Esophagus squamous epithelium (tissue), 5 donors: ENCODE data around the gene MYZAP. TPM values are rescaled to one million over a fixed set of nuclear protein-coding genes. Genes with fewer than 3 reads are reported as not detected.

ENCODE experiments used
- DNase-seq: peaks from one replicate; lab custom pipeline; 2025; lab: John Stamatoyannopoulos, UW
- H3K27ac ChIP-seq, 4 donors: fragments of 200-600 bp; sonication (generic); one replicate each; pipeline ENCODE4 v1.5.1; 2016 to 2019; ENCODE audit warnings: mild to moderate bottlenecking in 1 of 4
- H3K27me3 ChIP-seq, 4 donors: fragments of 200-600 bp; sonication (generic); 1 replicate in 3 of 4; 2 replicates in 1 of 4; pipeline versions ENCODE4 v1.5.1 to v1.6.0; 2017 to 2021; ENCODE audit warnings: antibody characterized with exemption in 1 of 4
- H3K36me3 ChIP-seq, 3 donors: fragments of 200-600 bp; sonication (generic); one replicate each; pipeline ENCODE4 v1.5.1; 2016 to 2019
- H3K4me1 ChIP-seq, 3 donors: fragments of 200-600 bp; sonication (generic); one replicate each; pipeline ENCODE4 v1.5.1; 2017 to 2019
- H3K4me3 ChIP-seq, 4 donors: fragments of 200-600 bp; sonication (generic); 1 replicate in 3 of 4; 2 replicates in 1 of 4; pipeline ENCODE4 v1.5.1; 2016 to 2019; ENCODE audit warnings: mild to moderate bottlenecking in 2 of 4, moderate library complexity in 1 of 4
- H3K9me3 ChIP-seq, 3 donors: fragments of 200-600 bp; sonication (generic); one replicate each; pipeline ENCODE4 v1.5.1; 2016 to 2019
- CTCF ChIP-seq, 6 experiments: fragments of 450-650 bp in 4 of 6; fragments of 200-600 bp in 2 of 6; sonication (generic) in 2 of 6; IDR thresholded peaks; one replicate each; pipeline ENCODE4 v1.5.1; 2016 to 2019; ENCODE audit warnings: antibody characterized with exemption in 6 of 6, mild to moderate bottlenecking in 4 of 6, moderate library complexity in 4 of 6
- POLR2A ChIP-seq, 4 donors: fragments of 450-650 bp; IDR thresholded peaks; one replicate each; pipeline ENCODE4 v1.6.1; 2017; ENCODE audit warnings: antibody characterized with exemption in 4 of 4, mild to moderate bottlenecking in 4 of 4, moderate library complexity in 3 of 4
- WGBS, 2 donors: methylation state at CpG; one replicate each; pipeline ENCODE4 v1.1.5; 2018; 5-methylcytosine and 5-hydroxymethylcytosine counted together
- intact Hi-C: fragments of 100-400 bp; cut with DNase I; formaldehyde crosslinking; loops from one replicate; pipeline ENCODE4 v1.15.0; 2022
- total RNA-seq, 4 donors: library from RNA; depleted of rRNA; stranded (reverse); fragments of >200 nt; gene quantifications; one replicate each; pipeline ENCODE4 v1.1.0, GENCODE V29; 2016
- donor health status: DM: yes; HTN: yes; CAD: no.

The MYZAP gene
- total RNA-seq, 4 donors from 2014 or later = 21.2 to 36.0 (median 26.5) TPM

GRCh38 chr15:57597431-57597830 lies 5.7 kb downstream of the MYZAP start:
- Histone ChIP-seq H3K27me3 (no peaks in the 10 kb centered on the region), H3K27ac (peak overlapping the region in 3 of 4 donors; percentile 43 to 66 (median 59)), H3K9me3 (no peaks in the 10 kb centered on the region), H3K36me3 (no peaks in the 10 kb centered on the region), H3K4me3 (no peak overlapping the region), H3K4me1 (peaks cover 0 to 46% (median 0%) of the 10 kb centered on the region in 3 donors)
- no peak for DNase-seq
- TF ChIP-seq CTCF (IDR thresholded peaks at IDR 0.05) (no peak), POLR2A (IDR thresholded peaks at IDR 0.05) (no peak)
- intact Hi-C loops = no loop called here
- whole genome bisulfite sequencing, 2 donors = 64 to 84% methylated on average over 2 to 3 of the region's 3 CpGs

- Histone ChIP-seq H3K27me3 (no peaks in the 10 kb centered on the region), H3K4me3 (no peak overlapping the region), H3K4me1 (peaks cover 0 to 37% (median 0%) of the 10 kb centered on the region in 3 donors), H3K36me3 (no peaks in the 10 kb centered on the region), H3K27ac (peak overlapping the region in 2 of 4 donors; percentile 59 to 66), H3K9me3 (no peaks in the 10 kb centered on the region)
- TF ChIP-seq POLR2A (IDR thresholded peaks at IDR 0.05) = no peak
- no peak for TF ChIP-seq CTCF (IDR thresholded peaks at IDR 0.05)
- 95 to 99% methylated on average over 5 of the region's 5 CpGs for WGBS, 2 donors
- DNase-seq = no peak
- intact Hi-C loops = no loop called here
Observed at GRCh38 chr15:57598346-57598745, 6.6 kb downstream of the MYZAP start.

GRCh38 chr15:57599296-57599810 lies 7.6 kb downstream of the MYZAP start:
- 79 to 80% methylated on average over 9 to 10 of the region's 10 CpGs for WGBS, 2 donors
- H3K4me3 ChIP-seq = no peak overlapping the region
- intact Hi-C loops = no loop called here
- no peaks in the 10 kb centered on the region for H3K9me3 ChIP-seq
- peaks cover 0 to 37% (median 0%) of the 10 kb centered on the region in 3 donors for H3K4me1 ChIP-seq
- peaks cover 0 to 2% (median 0%) of the 10 kb centered on the region in 3 donors for H3K36me3 ChIP-seq
- no peaks in the 10 kb centered on the region for H3K27me3 ChIP-seq
- no peak for DNase-seq
- peak overlapping the region in 1 of 4 donors; percentile 6 for H3K27ac ChIP-seq
- TF ChIP-seq CTCF (IDR thresholded peaks at IDR 0.05) (no peak), POLR2A (IDR thresholded peaks at IDR 0.05) (no peak)

- WGBS, 2 donors = 80 to 82% methylated on average over 1 of the region's 1 CpG
- intact Hi-C loops = no loop called here
- Histone ChIP-seq H3K27me3 (no peaks in the 10 kb centered on the region), H3K4me1 (peaks cover 0 to 30% (median 0%) of the 10 kb centered on the region in 3 donors), H3K36me3 (peaks cover 0 to 10% (median 0%) of the 10 kb centered on the region in 3 donors), H3K27ac (no peak overlapping the region), H3K9me3 (no peaks in the 10 kb centered on the region), H3K4me3 (no peak overlapping the region)
- TF ChIP-seq POLR2A (IDR thresholded peaks at IDR 0.05) (no peak), CTCF (IDR thresholded peaks at IDR 0.05) (no peak)
- DNase-seq = no peak
Observed at GRCh38 chr15:57600197-57600596, 8.5 kb downstream of the MYZAP start.

GRCh38 chr15:57604507-57604906 lies 12.8 kb downstream of the MYZAP start:
- peaks cover 0 to 18% (median 4%) of the 10 kb centered on the region in 3 donors for H3K4me1 ChIP-seq
- no peaks in the 10 kb centered on the region for H3K9me3 ChIP-seq
- intact Hi-C loops = no loop called here
- WGBS, 2 donors = 87 to 90% methylated on average over 8 of the region's 10 CpGs
- no peak for DNase-seq
- TF ChIP-seq POLR2A (IDR thresholded peaks at IDR 0.05) = no peak
- no peak for TF ChIP-seq CTCF (IDR thresholded peaks at IDR 0.05)
- H3K4me3 ChIP-seq = no peak overlapping the region
- H3K27ac ChIP-seq = no peak overlapping the region
- no peaks in the 10 kb centered on the region for H3K27me3 ChIP-seq
- peaks cover 0 to 10% (median 0%) of the 10 kb centered on the region in 3 donors for H3K36me3 ChIP-seq
